Subcutaneous abdominal adipose tissue (tissue), 5 donors: ENCODE measurements around the gene TFEB.

ENCODE experiments used
- H3K27ac ChIP-seq: one replicate; pipeline ENCODE4 v1.7.0; 2013; ENCODE audit warnings: low read depth, mild to moderate bottlenecking, inconsistent platforms, low read length, moderate library complexity
- H3K27me3 ChIP-seq, 5 donors: one replicate each; pipeline ENCODE4 v1.7.0; 2013; ENCODE audit warnings: low read length in 5 of 5, inconsistent platforms in 1 of 5; ENCODE audit not compliant: control insufficient read depth in 5 of 5, insufficient read depth in 4 of 5
- H3K36me3 ChIP-seq, 5 donors: one replicate each; pipeline ENCODE4 v1.7.0; 2013; ENCODE audit warnings: low read length in 5 of 5; ENCODE audit not compliant: control insufficient read depth in 5 of 5, insufficient read depth in 5 of 5
- H3K4me1 ChIP-seq, 5 donors: one replicate each; pipeline ENCODE4 v1.7.0; 2013; ENCODE audit warnings: low read length in 5 of 5, mild to moderate bottlenecking in 3 of 5, moderate library complexity in 1 of 5; ENCODE audit not compliant: control insufficient read depth in 5 of 5, insufficient read depth in 5 of 5
- H3K4me3 ChIP-seq, 5 donors: one replicate each; pipeline ENCODE4 v1.7.0; 2013; ENCODE audit warnings: low read length in 5 of 5, low read depth in 1 of 5
- H3K9ac ChIP-seq, 5 donors: one replicate each; pipeline ENCODE4 v1.7.0; 2013; ENCODE audit warnings: low read length in 5 of 5, mild to moderate bottlenecking in 4 of 5, moderate library complexity in 3 of 5
- H3K9me3 ChIP-seq, 5 donors: one replicate each; pipeline ENCODE4 v1.7.0; 2013; ENCODE audit warnings: low read length in 5 of 5; ENCODE audit not compliant: control insufficient read depth in 5 of 5
- donor health status: healthy.
- donor health status: healthy.
- donor health status: healthy.
- donor health status: healthy.
- donor health status: healthy.

Gene TFEB

GRCh38 chr6:41777551-41778285 is 42.3 kb upstream of the TFEB start:
- H3K27ac ChIP-seq = no peak overlapping the region
- H3K9ac ChIP-seq = peak overlapping the region in 2 of 5 donors; percentile 18 to 47
- H3K4me1 ChIP-seq = peaks cover 9 to 35% (median 30%) of the 10 kb centered on the region in 5 donors
- no peaks in the 10 kb centered on the region for H3K9me3 ChIP-seq
- no peak overlapping the region for H3K4me3 ChIP-seq
- H3K36me3 ChIP-seq = peaks cover 3 to 38% (median 31%) of the 10 kb centered on the region in 5 donors
- no peaks in the 10 kb centered on the region for H3K27me3 ChIP-seq

GRCh38 chr6:41775293-41775882 is 40.0 kb upstream of the TFEB start:
- H3K36me3 ChIP-seq = peaks cover 3 to 61% (median 54%) of the 10 kb centered on the region in 5 donors
- no peak overlapping the region for H3K4me3 ChIP-seq
- no peak overlapping the region for H3K27ac ChIP-seq
- H3K4me1 ChIP-seq = peaks cover 7 to 22% (median 16%) of the 10 kb centered on the region in 5 donors
- H3K27me3 ChIP-seq = no peaks in the 10 kb centered on the region
- H3K9ac ChIP-seq = no peak overlapping the region
- no peaks in the 10 kb centered on the region for H3K9me3 ChIP-seq

GRCh38 chr6:41774841-41775240 is 39.4 kb upstream of the TFEB start:
- H3K36me3 ChIP-seq = peaks cover 3 to 65% (median 56%) of the 10 kb centered on the region in 5 donors
- no peak overlapping the region for H3K27ac ChIP-seq
- no peak overlapping the region for H3K9ac ChIP-seq
- no peak overlapping the region for H3K4me3 ChIP-seq
- H3K4me1 ChIP-seq = peaks cover 7 to 22% (median 16%) of the 10 kb centered on the region in 5 donors
- H3K27me3 ChIP-seq = no peaks in the 10 kb centered on the region
- H3K9me3 ChIP-seq = no peaks in the 10 kb centered on the region

GRCh38 chr6:41771058-41771983 is 35.9 kb upstream of the TFEB start:
- Histone ChIP-seq H3K27me3 (no peaks in the 10 kb centered on the region), H3K27ac (no peak overlapping the region), H3K36me3 (peaks cover 0 to 63% (median 52%) of the 10 kb centered on the region in 5 donors), H3K9me3 (no peaks in the 10 kb centered on the region), H3K4me1 (peaks cover 0 to 13% (median 11%) of the 10 kb centered on the region in 5 donors), H3K9ac (no peak overlapping the region), H3K4me3 (no peak overlapping the region)

GRCh38 chr6:41770381-41771057 is 35.1 kb upstream of the TFEB start:
- H3K4me3 ChIP-seq = no peak overlapping the region
- no peaks in the 10 kb centered on the region for H3K27me3 ChIP-seq
- H3K4me1 ChIP-seq = peaks cover 0 to 16% (median 12%) of the 10 kb centered on the region in 5 donors
- H3K36me3 ChIP-seq = peaks cover 0 to 57% (median 50%) of the 10 kb centered on the region in 5 donors
- no peaks in the 10 kb centered on the region for H3K9me3 ChIP-seq
- H3K27ac ChIP-seq = no peak overlapping the region
- no peak overlapping the region for H3K9ac ChIP-seq

- Histone ChIP-seq H3K9me3 (no peaks in the 10 kb centered on the region), H3K4me1 (peaks cover 0 to 16% (median 12%) of the 10 kb centered on the region in 5 donors), H3K36me3 (peaks cover 0 to 46% (median 39%) of the 10 kb centered on the region in 5 donors), H3K4me3 (no peak overlapping the region), H3K27ac (no peak overlapping the region), H3K27me3 (no peaks in the 10 kb centered on the region), H3K9ac (no peak overlapping the region)
Measured at GRCh38 chr6:41769376-41769775, 34.0 kb upstream of the TFEB start.

- peaks cover 0 to 41% (median 35%) of the 10 kb centered on the region in 5 donors for H3K36me3 ChIP-seq
- H3K9ac ChIP-seq = peak overlapping the region in 1 of 5 donors; percentile 35
- H3K27me3 ChIP-seq = no peaks in the 10 kb centered on the region
- H3K4me1 ChIP-seq = peaks cover 0 to 16% (median 12%) of the 10 kb centered on the region in 5 donors
- H3K4me3 ChIP-seq = no peak overlapping the region
- no peaks in the 10 kb centered on the region for H3K9me3 ChIP-seq
- no peak overlapping the region for H3K27ac ChIP-seq
Measured at GRCh38 chr6:41768545-41769308, 33.3 kb upstream of the TFEB start.

GRCh38 chr6:41767112-41767833 is 31.9 kb upstream of the TFEB start:
- H3K4me3 ChIP-seq = no peak overlapping the region
- no peak overlapping the region for H3K27ac ChIP-seq
- H3K9me3 ChIP-seq = no peaks in the 10 kb centered on the region
- H3K9ac ChIP-seq = peak overlapping the region in 2 of 5 donors; percentile 16 to 17
- H3K4me1 ChIP-seq = peaks cover 0 to 16% (median 12%) of the 10 kb centered on the region in 5 donors
- no peaks in the 10 kb centered on the region for H3K27me3 ChIP-seq
- H3K36me3 ChIP-seq = peaks cover 0 to 30% (median 24%) of the 10 kb centered on the region in 5 donors
